ENCODE measurements around the gene WDR37.
"Not testable (repeated sequence)": the region's sequence is repeated elsewhere in the genome, so short reads cannot be mapped to it uniquely, and the experiment has no call there.

The WDR37 gene, protein sequence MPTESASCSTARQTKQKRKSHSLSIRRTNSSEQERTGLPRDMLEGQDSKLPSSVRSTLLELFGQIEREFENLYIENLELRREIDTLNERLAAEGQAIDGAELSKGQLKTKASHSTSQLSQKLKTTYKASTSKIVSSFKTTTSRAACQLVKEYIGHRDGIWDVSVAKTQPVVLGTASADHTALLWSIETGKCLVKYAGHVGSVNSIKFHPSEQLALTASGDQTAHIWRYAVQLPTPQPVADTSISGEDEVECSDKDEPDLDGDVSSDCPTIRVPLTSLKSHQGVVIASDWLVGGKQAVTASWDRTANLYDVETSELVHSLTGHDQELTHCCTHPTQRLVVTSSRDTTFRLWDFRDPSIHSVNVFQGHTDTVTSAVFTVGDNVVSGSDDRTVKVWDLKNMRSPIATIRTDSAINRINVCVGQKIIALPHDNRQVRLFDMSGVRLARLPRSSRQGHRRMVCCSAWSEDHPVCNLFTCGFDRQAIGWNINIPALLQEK

DNA sequence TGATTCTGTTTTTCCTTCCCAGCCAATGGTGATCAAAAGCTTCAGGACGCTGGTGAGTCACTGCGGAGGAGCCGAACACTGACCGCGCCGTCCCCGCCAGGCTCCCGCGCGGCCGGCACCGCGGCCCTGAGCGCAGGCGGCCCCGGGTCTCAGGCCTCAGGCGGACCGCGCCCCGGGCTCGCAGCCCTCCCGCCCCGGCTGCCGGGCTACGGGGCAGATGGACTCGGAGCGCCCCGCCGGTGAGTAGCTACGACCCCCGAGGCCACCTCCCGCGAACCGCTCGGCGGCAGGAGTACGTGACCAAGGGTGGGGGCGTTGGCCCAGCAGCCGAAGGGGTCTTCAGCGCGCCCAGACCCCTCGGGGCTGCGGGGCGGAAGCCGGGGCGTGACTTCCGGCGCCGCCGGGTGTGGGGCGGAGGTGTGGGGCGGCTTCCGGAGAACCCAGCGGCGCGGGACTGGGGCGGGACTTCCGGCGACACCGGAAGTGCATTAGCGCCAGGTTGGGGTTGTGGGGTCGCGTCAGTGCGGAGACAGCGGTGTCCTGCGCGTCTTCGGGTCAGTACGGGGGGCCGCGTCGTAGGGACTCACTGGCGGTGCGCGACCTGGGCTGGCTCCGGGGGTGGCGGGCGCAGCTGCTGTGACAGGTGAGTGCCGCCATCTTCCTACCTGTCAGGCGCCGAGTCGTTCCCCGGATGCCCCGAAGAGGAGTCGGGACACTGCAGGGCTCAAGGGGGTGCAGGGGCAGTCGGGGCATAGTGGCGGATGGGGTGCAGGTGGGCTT lies at the start of gene WDR37:
TSS of gene WDR37 (plus strand) at position 60 of the 780 bp plus-strand sequence. CDS start 15,771 bp downstream, outside the sequence.
- DNase-seq: peak; percentile 87 to 88

DNA sequence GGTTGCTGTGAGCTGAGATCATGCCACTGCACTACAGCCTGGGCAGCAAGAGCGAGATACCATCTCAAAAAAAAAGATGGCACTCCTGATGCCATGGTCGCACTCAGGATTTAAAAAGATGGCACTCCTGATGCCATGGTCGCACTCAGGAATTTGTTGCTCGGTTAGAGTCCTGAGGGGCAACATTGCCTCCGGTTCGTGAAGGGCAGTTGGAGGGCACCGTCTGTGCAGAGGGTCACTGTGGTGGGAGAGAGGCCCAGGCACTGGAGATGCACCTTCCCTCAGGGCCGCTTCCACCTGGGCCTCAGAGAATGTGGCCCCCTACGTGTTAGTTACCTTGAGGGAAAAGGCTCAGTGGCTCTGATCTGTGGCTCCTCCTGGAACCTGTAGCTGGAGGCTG lies 49.6 kb upstream of the WDR37 start:
- DNase-seq: no peak

DNA sequence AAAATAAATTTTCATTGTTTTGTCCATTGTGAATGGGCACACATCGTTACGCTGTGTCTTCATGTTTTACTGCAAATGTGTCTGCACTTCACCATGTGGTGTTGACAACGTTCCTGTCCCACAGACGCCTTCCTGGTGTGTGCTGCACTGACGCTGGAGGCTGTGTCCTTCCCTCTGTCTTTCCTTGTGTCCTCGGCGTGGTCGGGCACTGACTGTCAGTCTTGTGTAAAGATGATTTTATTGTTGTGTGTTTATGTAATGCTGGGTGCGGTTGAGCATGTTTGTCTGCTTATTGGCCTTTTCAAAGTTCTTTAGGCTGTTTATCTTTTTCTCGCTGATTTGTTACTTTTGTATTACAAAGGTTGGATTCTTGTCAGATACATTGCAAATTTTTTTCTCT lies 48.6 kb upstream of the WDR37 start:
- DNase-seq: no peak

DNA sequence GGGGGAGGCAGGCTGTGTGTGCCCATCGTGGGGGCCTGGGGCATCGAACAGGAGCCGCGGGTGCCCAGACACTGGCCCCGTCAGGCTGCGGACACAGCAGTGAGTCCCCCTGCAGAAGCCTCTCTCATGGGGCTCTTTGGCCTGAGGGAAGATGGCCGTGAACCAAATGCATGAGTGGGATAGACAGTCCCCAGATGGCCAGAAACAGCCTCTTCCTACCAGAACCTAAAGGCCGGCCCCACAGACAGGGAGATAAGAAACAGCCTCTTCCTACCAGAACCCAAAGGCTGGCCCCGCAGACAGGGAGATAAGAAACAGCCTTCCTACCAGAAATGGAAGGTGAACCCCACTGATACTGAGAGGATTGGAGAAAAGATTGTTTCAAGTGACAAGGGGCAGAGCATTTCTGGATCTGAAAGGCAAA lies 47.1 kb upstream of the WDR37 start:
- no peak for DNase-seq

DNA sequence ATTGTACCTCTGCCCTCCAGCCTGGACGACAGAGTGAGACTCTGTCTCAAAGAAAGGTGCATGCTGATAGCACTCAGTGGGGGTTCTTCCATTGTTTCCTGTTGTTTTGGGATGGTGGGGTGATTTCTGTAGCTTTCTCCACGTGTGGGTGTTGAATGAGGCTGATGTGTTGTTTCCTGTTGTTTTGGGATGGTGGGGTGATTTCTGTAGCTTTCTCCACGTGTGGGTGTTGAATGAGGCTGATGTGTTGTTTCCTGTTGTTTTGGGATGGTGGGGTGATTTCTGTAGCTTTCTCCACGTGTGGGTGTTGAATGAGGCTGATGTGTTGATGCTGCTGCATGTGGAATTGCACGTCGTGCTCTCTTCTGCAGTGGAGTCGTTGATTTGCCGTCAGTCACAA lies 46.2 kb upstream of the WDR37 start:
- not testable (repeated sequence) for DNase-seq

DNA sequence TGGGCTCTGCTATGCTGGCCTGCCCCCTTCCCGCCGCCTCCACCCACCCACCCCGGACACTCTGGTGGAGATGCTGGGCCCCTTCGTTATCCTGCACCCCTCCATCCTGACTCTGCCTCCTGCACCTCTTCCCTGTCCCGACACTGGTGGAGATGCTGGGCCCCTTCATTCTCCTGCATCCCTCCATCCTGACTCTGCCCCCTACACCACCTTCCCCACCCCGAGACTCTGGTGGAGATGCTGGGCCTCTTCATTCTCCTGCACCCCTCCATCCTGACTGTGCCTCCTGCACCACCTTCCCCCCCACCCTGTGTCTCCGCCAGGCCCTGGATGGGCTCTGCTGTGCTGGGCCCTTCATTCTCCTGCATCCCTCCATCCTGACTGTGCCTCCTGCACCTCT lies 45.5 kb upstream of the WDR37 start:
- DNase-seq: no peak

DNA sequence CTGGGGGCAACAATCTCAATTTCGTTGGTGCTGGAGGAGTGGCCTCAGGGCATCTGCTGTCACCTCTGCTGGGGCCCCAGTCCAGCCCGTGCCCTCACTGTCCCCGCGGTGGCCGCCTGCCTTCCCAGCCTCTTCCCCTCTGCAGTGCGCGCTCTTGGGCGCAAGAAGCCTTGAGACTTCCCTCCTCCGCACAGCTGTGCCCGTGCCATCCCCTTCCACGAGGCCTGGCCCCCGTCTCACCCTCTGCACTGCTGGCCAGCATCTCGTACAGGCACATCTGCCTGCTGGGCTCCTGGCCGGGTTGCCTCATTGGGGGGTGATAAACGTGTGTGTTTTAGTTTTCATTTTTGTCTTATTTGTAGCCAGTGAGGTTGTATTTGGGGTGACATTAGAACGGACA lies 44.5 kb upstream of the WDR37 start:
- DNase-seq: no peak

DNA sequence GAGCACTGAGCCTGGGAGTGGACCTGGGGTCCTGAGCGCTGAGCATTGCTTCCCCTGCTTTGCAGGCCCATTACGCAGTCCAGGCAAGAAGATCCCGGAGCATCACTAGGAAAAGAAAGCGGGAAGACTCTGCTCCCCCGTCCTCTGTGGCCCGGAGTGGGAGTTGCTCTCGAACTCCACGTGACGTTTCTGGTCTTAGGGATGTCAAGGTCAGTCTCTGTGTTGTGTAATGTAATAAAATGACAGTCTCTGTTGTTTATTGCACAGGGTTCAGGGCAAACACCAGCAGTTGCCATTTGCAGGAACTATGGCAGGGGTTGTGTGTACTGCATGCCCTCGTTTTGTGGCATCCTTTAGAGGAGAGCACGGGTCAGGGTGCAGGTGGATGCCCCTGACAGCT lies 40.5 kb upstream of the WDR37 start:
- no peak for DNase-seq

DNA sequence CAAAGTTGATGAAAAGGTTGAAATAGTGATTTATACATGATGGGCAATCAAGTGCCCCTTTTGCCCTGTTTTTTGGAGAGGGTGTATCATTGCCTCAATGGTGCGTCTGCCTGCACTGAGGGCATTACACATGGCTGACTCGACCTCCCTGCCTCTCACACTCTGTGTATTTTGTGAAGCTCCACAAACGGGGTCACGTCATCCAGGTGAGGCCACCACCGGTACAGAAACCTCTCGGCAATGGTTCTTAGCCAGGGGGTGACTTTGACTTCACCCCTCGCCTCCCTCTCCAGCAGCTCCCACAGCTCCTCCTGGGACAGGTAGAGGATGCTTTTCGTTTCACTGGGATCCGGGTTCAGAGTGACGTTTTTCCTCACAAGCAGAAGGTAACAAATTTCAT lies 36.8 kb upstream of the WDR37 start:
- no peak for DNase-seq

DNA sequence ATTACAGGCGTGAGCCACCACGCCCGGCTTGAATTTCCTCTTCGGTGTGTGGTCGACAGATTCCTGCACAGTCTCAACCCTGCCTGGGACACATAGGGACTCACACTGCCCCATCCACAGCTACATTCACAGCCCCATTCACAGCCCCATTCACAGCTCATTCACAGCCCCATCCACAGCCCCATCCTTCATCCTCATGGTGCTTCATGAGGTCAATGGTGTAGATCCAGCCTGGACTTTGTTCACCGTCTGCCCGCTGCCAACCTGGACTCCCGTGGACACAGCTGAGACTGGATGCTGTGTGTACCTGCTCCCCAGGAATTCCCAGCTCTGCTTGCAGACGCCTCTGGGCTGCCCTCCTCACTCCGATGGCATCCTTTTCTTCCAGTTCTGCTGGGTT lies 35.7 kb upstream of the WDR37 start:
- no peak for DNase-seq

DNA sequence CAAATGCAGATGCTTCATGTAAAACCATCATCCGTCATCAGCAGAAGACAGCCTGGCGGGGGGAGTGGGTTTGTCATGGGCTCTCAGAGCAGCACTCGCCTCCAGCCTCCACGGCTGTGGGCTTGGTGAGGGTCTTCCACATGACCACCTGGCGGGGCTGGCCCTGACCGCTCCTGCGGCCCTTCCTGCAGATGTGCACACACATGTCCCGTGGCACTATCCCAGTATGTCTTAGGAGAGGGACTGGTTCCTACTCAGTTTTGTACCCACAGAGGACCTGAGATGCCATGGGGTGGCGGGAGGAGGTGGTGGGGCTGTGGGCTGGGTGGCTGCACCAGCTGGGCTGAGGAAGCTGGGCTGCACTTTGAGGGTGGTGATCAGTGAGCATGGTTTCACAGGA lies 35.2 kb upstream of the WDR37 start:
- DNase-seq: no peak

DNA sequence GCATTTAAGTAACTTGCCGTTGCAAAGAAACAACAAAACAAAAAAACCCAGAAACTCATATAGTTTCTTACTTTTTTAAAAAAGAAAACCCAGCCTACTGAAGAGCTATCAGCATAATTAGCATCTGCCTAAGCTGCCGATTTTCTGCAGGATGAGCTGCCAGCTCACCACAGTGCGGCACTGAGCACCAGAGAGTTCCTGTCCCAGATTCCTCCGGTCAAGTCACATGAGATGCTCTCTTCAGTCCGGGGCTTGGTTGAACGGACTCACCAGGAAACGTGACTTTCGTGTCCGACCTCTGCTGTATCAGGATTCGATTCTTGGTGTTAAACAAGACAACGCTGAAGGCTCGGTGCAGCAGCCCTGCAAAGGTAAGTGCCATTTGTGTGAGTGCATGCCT lies 33.8 kb upstream of the WDR37 start:
- DNase-seq: no peak

DNA sequence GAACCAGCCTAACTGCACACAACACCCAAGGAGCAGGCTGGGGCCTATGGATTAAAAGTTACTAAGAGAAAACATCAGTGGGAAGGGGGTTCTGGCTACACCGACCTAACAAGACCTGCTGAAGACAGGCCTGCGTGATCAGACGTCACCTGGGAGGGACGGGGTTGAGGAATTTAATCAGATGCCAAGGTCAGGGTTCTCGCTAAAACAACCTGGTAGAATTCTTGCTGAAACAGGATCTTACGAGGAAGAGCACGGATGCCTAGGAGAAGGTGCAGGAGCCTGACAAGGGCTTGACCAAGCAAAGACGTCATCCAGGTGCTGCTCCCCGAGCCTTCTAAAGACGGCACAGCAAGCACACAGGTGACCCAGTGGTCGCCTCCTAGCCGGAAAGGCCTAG lies 32.1 kb upstream of the WDR37 start:
- no peak for DNase-seq

DNA sequence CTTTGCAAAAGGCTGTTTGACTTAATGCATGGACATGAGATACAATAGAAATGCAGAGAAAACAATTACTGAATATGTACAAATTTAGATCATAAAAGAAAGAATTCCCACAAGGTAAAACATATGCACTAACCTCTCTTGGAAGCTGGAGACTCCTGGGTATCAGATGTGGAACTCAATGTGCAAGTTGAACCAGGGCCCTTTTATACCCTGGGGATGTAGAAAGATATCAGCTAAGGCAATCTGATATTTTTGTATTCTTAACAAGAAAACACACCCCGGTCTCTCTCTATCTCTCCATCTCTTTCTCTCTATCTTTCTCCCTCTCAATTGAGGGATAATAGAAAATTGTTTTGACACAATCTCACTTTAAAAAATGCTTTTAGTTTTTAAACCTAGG lies 30.5 kb upstream of the WDR37 start, which contains the start of gene IDI2:
TSS of gene IDI2 (minus strand) at position 177 of the 400 bp plus-strand sequence. CDS start 1,136 bp downstream, outside the sequence.
- no peak for DNase-seq

DNA sequence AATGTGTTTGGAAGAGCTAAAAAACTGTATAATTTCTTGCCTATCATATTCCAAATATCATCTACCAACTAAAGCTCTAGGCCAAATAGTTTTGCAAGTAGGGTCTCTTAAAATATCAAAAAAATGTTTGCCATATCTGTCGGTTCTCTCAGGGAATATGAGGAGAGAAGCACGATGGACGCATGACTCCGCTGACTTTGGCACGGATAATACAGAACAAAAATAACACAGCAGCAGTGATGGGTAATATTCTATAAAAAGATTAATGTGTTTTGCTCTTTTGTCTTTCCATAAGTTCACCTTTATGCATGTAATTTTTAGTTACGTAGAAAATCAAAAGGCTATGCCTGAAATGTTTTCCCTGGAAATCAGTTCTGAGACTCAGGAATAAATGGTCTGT lies 29.6 kb upstream of the WDR37 start:
- DNase-seq: no peak

DNA sequence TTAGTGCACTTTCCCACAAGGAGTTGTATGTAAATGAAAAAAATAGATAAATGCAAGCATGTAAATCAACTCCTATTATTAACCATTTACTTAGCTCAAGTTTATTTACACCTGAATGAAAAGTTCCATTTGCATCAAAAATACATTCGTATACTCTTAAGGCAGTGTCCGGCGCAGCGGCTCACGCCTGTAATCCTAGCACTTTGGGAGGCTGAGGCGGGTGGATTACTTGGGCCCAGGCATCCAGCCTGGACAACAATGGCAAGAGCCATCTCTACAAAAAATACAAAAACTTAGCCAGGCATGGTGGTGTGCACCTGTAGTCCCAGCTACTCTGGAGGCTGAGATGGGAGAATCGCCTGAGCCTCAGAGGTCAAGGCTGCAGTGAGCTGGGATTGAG lies 26.3 kb upstream of the WDR37 start:
- no peak for DNase-seq

DNA sequence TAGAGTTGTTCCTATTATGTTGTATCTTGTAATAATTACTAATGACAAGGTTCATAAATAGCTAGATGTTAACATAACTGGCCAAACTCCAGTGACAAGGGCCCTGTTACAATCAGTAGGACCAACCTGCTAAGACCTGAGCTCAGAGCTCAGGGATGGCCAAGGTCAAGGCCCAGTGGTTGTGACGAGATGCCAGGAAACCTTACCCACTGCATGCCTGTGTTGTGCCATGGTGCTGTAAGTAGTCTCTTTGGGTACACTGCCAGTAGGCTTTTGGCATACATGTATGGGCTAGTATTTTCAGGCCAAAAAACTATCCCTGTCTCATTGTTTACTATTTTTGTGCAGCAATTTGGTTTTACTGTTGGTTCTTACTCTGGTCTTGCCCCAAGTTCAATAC lies 22.6 kb upstream of the WDR37 start:
- no peak for DNase-seq

DNA sequence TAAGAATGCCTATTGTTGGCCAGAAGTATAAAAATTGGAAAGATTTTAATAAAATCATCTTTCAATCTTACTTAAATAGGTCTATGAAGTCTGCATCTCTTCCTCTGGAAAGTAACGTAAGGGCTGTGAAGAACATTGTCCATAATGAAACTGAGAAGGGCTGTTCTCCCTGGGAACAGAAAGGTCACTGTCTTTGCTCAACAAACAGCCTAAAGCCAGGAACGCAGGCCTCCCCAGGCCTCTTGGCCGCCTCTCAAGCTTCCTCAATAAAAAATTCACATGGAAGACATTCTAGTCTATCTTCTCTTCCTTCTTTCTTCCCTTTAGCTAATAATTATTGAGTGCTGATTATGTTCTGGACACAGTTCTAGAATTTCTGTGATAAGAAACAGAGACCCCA lies 21.4 kb upstream of the WDR37 start:
- no peak for DNase-seq

DNA sequence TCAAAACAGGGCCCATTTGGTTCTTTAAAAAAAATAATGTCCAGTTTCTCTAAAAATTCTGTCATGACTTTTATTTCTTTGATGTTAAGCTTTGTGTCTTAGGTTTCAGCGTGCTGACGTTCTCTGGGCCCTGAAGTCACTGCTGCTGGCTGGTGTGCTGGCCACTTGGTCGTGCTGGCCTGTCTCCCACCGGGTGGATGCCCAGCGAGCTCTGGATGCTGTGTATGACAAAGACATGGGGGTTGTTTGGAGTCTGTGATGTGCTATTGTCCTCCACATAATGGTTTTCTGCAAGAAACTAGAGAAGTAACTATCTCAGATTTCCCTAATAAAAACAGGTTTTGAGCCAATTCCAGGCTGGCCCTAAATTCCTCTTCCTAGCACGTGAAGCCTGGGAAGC lies 21.0 kb upstream of the WDR37 start:
- DNase-seq: no peak

DNA sequence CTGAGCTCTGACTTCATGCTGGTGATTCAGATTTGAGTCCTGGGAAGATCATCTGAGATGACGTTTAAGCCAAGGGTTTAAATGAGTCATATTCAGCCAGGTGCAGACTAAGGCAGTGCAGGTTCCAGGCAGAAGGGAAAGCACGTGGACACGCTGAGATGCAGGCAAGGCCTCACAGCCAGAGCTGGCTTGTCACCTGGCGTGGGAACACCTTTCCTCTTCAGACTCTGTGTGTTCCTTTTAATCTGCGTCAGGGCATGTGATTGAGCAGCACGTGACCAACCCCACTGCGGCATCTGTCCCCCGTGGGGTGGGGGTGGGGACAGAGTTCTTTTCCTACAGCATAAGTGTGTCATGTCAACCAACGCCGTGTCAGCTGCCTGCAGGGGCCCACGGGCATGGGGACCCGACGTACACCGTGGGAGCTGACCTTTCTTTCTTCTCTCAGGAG lies 19.8 kb upstream of the WDR37 start:
- DNase-seq: peak in 1 of 2 donors; percentile 27

DNA sequence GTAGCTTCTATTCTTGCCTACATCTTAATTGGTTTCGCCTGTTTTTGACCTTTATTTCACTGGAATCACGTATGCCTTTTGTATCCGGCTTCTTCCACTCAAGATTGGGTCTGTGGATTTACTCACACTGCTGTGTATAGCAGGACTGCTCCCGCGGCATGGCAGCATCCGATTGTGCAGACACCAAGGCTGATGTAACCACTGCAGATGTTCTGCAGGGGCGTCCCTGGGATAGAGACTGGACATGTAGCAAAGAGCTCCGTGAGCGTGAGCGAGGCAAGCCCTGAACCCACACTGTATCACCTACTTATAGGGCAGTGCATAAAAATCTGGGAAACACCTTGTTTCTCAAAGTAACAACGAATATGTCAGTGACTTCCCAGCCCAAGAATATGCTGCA lies 19.1 kb upstream of the WDR37 start:
- no peak for DNase-seq

DNA sequence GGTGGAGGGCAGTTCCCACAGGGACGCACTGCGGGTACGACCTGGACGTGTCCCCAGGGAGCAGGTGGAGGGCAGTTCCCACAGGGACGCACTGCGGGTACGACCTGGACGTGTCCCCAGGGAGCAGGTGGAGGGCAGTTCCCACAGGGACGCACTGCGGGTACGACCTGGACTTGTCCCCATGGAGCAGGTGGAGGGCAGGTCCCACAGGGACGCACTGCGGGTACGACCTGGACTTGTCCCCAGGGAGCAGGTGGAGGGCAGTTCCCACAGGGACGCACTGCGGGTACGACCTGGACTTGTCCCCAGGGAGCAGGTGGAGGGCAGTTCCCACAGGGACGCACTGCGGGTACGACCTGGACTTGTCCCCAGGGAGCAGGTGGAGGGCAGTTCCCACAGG lies 17.4 kb upstream of the WDR37 start:
- DNase-seq: not testable (repeated sequence)

DNA sequence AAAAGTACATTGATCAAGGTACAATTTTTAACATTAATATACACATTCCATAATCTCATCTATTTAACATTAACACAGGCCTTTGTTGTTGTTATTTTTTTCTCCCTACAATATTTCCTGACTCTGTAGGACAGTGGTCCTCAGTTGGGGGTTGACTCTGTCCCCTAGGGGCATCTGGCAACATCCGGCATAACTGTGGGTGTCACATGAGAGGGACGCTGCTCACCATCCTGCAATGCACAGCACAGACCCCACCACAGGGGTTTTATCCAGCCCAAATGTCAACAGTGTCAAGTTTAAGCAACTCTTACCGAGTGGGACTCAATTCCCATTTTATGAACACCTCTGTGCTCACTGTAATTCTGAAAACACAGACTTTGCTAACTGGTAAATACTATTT lies 16.1 kb upstream of the WDR37 start:
- no peak for DNase-seq

DNA sequence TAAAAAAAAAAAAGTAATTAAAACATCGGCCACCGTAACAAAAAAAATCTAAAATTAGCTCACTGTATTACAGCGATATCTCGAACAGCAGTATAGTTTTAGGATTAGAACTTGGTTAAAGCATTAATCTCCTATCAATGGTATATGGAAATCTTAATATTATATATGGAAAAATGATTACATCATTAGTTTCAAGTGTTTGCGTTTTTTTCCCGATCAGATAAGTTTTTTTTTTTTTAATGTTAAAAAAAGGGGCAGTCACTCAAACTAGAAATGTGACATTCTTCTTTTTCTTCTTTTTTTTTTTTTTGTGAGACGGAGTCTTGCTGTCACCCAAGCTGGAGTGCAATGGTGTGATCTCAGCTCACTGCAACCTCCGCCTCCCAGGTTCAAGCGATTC lies 14.7 kb upstream of the WDR37 start:
- DNase-seq: no peak
